ENCODE data around the gene DYRK1B.
A peak's percentile ranks its signal among the peaks of the same experiment; 100 is the strongest.

Gene DYRK1B

DNA sequence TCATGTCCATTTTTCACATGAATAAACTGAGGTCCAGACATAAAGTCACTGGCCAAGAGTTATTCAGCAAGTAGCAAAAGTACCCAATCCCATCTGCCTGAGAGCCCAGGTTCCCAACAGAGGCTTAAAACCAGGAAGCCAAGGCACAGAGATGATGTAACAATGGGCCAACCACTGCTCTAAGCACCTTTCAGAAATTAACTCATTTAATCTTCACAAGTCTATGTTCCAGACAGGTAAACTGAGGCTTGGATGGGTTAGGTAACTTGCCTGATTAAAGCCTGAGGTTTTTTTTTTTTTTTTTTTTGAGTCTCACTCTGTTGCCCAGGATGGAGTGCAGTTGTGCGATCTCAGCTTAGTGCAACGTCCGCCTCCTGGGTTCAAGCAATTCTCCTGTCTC, 4.0 kb upstream of the DYRK1B start:
- peaks cover 35 to 74% of the 10 kb centered on the region in 2 donors for H3K36me3 ChIP-seq (replicated peaks in 1 of 2; ENCODE audit: control insufficient read depth in 2 of 2, insufficient read depth in 2 of 2, low read length in 2 of 2)

DNA sequence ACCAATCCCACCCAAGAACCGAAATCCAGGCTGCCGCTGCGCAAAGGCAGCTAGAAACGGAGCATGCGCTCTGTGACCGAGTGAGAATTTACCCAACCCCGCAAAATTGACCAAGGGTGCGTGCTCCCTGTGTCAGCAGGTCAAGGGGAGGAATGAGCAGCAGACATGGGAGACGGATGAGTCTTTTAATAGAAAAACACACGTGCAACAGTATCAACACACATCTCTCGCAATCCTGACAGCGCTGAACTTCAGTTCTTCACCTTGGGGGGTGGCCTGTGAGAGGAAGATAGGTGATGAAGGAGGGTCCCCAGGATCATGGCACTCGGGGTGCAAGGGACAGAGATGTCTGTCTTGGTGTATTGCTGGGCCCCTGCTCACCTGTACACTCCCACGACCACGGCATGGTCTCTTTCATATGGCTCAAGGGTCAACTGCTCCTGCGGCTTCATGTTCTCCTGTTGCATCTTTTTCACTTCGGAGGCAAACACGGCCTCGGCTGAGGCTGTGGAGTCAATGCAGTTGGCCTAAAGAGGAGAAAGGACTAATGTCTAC, 402 bp upstream of the DYRK1B start:
- H3K23ac ChIP-seq (ENCODE audit: low read depth, low read length, poor library complexity): no peak overlapping the region
- peaks cover 13 to 19% of the 10 kb centered on the region in 2 donors for H3K4me1 ChIP-seq (ENCODE audit: control insufficient read depth in 2 of 2, insufficient read depth in 1 of 2, low read depth in 1 of 2, low read length in 2 of 2)
- H2BK5ac ChIP-seq (ENCODE audit: low read length): peak overlapping the region; percentile 98
- DNase-seq (ENCODE audit: low spot score): no peak
- no peak overlapping the region for H2BK15ac ChIP-seq (ENCODE audit: low read length)
- H2AFZ ChIP-seq (ENCODE audit: low read length): peak overlapping the region; percentile 26
- no peak overlapping the region for H2AK5ac ChIP-seq (ENCODE audit: low read depth, low read length)
- H3K27ac ChIP-seq (replicated peaks; ENCODE audit: low read length): peak overlapping the region; percentile 23
- H4K91ac ChIP-seq (ENCODE audit: low read depth, low read length, poor library complexity): no peak overlapping the region
- no peak overlapping the region for H3K4me2 ChIP-seq (ENCODE audit: insufficient read depth, low read length, poor library complexity, severe bottlenecking)
- no CpG with 5 or more reads among the region's 19 CpGs for WGBS, 2 donors (ENCODE audit: extremely low coverage in 2 of 2, insufficient read length in 2 of 2, insufficient replicate concordance in 1 of 2)
- no peaks in the 10 kb centered on the region for H3K27me3 ChIP-seq (ENCODE audit: control insufficient read depth in 3 of 3, insufficient read depth in 3 of 3, low read depth in 1 of 3, low read length in 3 of 3)
- no peak overlapping the region for H3K18ac ChIP-seq (ENCODE audit: low read length)
- peaks cover 14% of the 10 kb centered on the region for H3K79me1 ChIP-seq (ENCODE audit: low read depth, low read length)
- H3K14ac ChIP-seq (ENCODE audit: low read length): no peak overlapping the region
- no peak overlapping the region for H2BK120ac ChIP-seq (ENCODE audit: low read depth, low read length)
- H3K9me3 ChIP-seq (replicated peaks in 1 of 2; ENCODE audit: control insufficient read depth in 2 of 2, insufficient read depth in 1 of 2, low read depth in 1 of 2, low read length in 2 of 2): no peaks in the 10 kb centered on the region
- H3K36me3 ChIP-seq (replicated peaks in 1 of 2; ENCODE audit: control insufficient read depth in 2 of 2, insufficient read depth in 2 of 2, low read length in 2 of 2): peaks cover 51 to 85% of the 10 kb centered on the region in 2 donors
- no peak overlapping the region for H3K4ac ChIP-seq (ENCODE audit: low read length)
- H4K8ac ChIP-seq (ENCODE audit: low read depth, low read length): no peak overlapping the region
- H3K9ac ChIP-seq (ENCODE audit: low read depth, low read length, poor library complexity): peak overlapping the region; percentile 1
- H3K4me3 ChIP-seq (ENCODE audit: low read length in 2 of 2): peak overlapping the region in 1 of 2 donors; percentile 66
- no peak overlapping the region for H2BK12ac ChIP-seq (ENCODE audit: low read length)

More for the DNA sequence above, 4.0 kb upstream of the DYRK1B start:
- Histone ChIP-seq H4K8ac (ENCODE audit: low read depth, low read length) (no peak overlapping the region), H3K9ac (ENCODE audit: low read depth, low read length, poor library complexity) (no peak overlapping the region), H3K4ac (ENCODE audit: low read length) (no peak overlapping the region), H3K9me3 (replicated peaks in 1 of 2; ENCODE audit: control insufficient read depth in 2 of 2, insufficient read depth in 1 of 2, low read depth in 1 of 2, low read length in 2 of 2) (no peaks in the 10 kb centered on the region), H2BK5ac (ENCODE audit: low read length) (no peak overlapping the region), H3K18ac (ENCODE audit: low read length) (no peak overlapping the region), H3K4me3 (ENCODE audit: low read length in 2 of 2) (no peak overlapping the region), H3K14ac (ENCODE audit: low read length) (no peak overlapping the region), H3K27ac (replicated peaks; ENCODE audit: low read length) (no peak overlapping the region), H2AK5ac (ENCODE audit: low read depth, low read length) (no peak overlapping the region), H2BK15ac (ENCODE audit: low read length) (no peak overlapping the region), H4K91ac (ENCODE audit: low read depth, low read length, poor library complexity) (no peak overlapping the region), H2BK12ac (ENCODE audit: low read length) (no peak overlapping the region), H3K27me3 (ENCODE audit: control insufficient read depth in 3 of 3, insufficient read depth in 3 of 3, low read depth in 1 of 3, low read length in 3 of 3) (no peaks in the 10 kb centered on the region), H3K4me1 (ENCODE audit: control insufficient read depth in 2 of 2, insufficient read depth in 1 of 2, low read depth in 1 of 2, low read length in 2 of 2) (peaks cover 3 to 4% of the 10 kb centered on the region in 2 donors), H3K79me1 (ENCODE audit: low read depth, low read length) (peaks cover 10% of the 10 kb centered on the region), H2AFZ (ENCODE audit: low read length) (no peak overlapping the region), H2BK120ac (ENCODE audit: low read depth, low read length) (no peak overlapping the region), H3K4me2 (ENCODE audit: insufficient read depth, low read length, poor library complexity, severe bottlenecking) (no peak overlapping the region), H3K23ac (ENCODE audit: low read depth, low read length, poor library complexity) (no peak overlapping the region)
- no peak for DNase-seq (ENCODE audit: low spot score)
- WGBS, 2 donors (ENCODE audit: extremely low coverage in 2 of 2, insufficient read length in 2 of 2, insufficient replicate concordance in 1 of 2): no CpG with 5 or more reads among the region's 3 CpGs

DNA sequence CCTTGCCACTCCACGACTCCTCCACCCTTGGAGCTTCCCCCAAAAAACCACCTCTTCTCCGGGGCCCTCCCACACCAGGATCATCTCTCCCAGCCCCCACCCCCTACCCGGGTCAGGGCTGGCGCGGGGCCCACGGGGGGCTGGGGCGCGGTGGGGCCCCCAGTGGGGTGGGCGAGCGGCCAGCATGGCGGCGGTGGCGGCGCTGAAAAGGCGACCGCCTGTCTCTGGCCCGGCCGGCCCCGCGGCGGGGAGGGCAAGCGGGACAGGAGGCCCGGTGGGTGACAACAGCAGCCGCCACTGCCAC, 850 bp downstream of the DYRK1B start:
- H3K23ac ChIP-seq (ENCODE audit: low read depth, low read length, poor library complexity): no peak overlapping the region
- no peak overlapping the region for H2BK120ac ChIP-seq (ENCODE audit: low read depth, low read length)
- H2BK5ac ChIP-seq (ENCODE audit: low read length): peak overlapping the region; percentile 72
- H4K8ac ChIP-seq (ENCODE audit: low read depth, low read length): no peak overlapping the region
- H3K9ac ChIP-seq (ENCODE audit: low read depth, low read length, poor library complexity): peak overlapping the region; percentile 79
- H3K27ac ChIP-seq (replicated peaks; ENCODE audit: low read length): peak overlapping the region; percentile 63
- H3K18ac ChIP-seq (ENCODE audit: low read length): peak overlapping the region; percentile 92
- H3K36me3 ChIP-seq (replicated peaks in 1 of 2; ENCODE audit: control insufficient read depth in 2 of 2, insufficient read depth in 2 of 2, low read length in 2 of 2): peaks cover 48 to 86% of the 10 kb centered on the region in 2 donors
- H3K4me1 ChIP-seq (ENCODE audit: control insufficient read depth in 2 of 2, insufficient read depth in 1 of 2, low read depth in 1 of 2, low read length in 2 of 2): peaks cover 13 to 19% of the 10 kb centered on the region in 2 donors
- H3K9me3 ChIP-seq (replicated peaks in 1 of 2; ENCODE audit: control insufficient read depth in 2 of 2, insufficient read depth in 1 of 2, low read depth in 1 of 2, low read length in 2 of 2): no peaks in the 10 kb centered on the region
- no CpG with 5 or more reads among the region's 24 CpGs for WGBS, 2 donors (ENCODE audit: extremely low coverage in 2 of 2, insufficient read length in 2 of 2, insufficient replicate concordance in 1 of 2)
- H3K4me3 ChIP-seq (ENCODE audit: low read length in 2 of 2): peak overlapping the region; percentile 66 to 98
- peak overlapping the region; percentile 64 for H3K4me2 ChIP-seq (ENCODE audit: insufficient read depth, low read length, poor library complexity, severe bottlenecking)
- peaks cover 17% of the 10 kb centered on the region for H3K79me1 ChIP-seq (ENCODE audit: low read depth, low read length)
- H2BK12ac ChIP-seq (ENCODE audit: low read length): no peak overlapping the region
- no peak overlapping the region for H3K14ac ChIP-seq (ENCODE audit: low read length)
- no peak overlapping the region for H2BK15ac ChIP-seq (ENCODE audit: low read length)
- H4K91ac ChIP-seq (ENCODE audit: low read depth, low read length, poor library complexity): no peak overlapping the region
- DNase-seq (ENCODE audit: low spot score): no peak
- H3K27me3 ChIP-seq (ENCODE audit: control insufficient read depth in 3 of 3, insufficient read depth in 3 of 3, low read depth in 1 of 3, low read length in 3 of 3): no peaks in the 10 kb centered on the region
- peak overlapping the region; percentile 78 for H2AK5ac ChIP-seq (ENCODE audit: low read depth, low read length)
- no peak overlapping the region for H3K4ac ChIP-seq (ENCODE audit: low read length)
- peak overlapping the region; percentile 80 for H2AFZ ChIP-seq (ENCODE audit: low read length)

DNA sequence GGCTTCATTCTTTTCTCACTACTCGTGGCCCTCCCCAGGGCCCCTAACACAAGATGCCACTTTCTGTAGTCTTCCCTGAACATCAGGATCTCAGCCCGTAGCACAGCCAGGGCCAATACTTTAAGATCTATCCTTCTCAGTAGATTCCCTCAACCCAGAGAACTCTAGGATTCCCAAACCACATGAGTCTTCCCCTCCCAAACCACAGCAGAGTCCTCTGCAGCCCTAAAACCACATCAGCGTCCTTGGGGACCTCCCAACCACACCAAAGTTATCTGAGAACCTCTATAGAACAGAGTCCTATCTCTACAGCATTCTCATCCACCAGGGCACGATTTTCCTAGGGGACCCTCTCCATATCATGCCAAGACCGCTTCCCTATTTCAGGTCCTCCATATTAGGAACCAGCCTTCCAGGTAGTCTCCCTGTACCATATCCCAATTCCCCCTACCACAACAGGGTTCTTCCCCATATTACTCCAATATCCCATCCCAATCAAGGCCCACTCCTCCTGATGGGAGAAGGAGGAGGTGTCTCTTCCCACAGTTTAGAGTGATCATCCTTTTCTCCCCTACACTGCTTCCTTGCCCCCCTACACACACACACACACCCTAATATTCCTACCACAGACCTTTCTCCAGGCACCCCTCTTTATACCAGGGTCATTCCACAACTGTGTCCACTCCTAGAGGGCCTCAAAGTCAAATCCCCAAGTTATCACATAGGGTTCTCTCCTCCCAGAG, 1.4 kb downstream of the DYRK1B start:
- H3K4me3 ChIP-seq (ENCODE audit: low read length in 2 of 2): peak overlapping the region; percentile 66 to 98
- H3K36me3 ChIP-seq (replicated peaks in 1 of 2; ENCODE audit: control insufficient read depth in 2 of 2, insufficient read depth in 2 of 2, low read length in 2 of 2): peaks cover 48 to 86% of the 10 kb centered on the region in 2 donors
- H3K9me3 ChIP-seq (replicated peaks in 1 of 2; ENCODE audit: control insufficient read depth in 2 of 2, insufficient read depth in 1 of 2, low read depth in 1 of 2, low read length in 2 of 2): no peaks in the 10 kb centered on the region
- peaks cover 13 to 19% of the 10 kb centered on the region in 2 donors for H3K4me1 ChIP-seq (ENCODE audit: control insufficient read depth in 2 of 2, insufficient read depth in 1 of 2, low read depth in 1 of 2, low read length in 2 of 2)
- H3K23ac ChIP-seq (ENCODE audit: low read depth, low read length, poor library complexity): no peak overlapping the region
- H2BK120ac ChIP-seq (ENCODE audit: low read depth, low read length): no peak overlapping the region
- WGBS, 2 donors (ENCODE audit: extremely low coverage in 2 of 2, insufficient read length in 2 of 2, insufficient replicate concordance in 1 of 2): no CpG with 5 or more reads among the region's 5 CpGs
- H3K4me2 ChIP-seq (ENCODE audit: insufficient read depth, low read length, poor library complexity, severe bottlenecking): peak overlapping the region; percentile 64
- H3K27me3 ChIP-seq (ENCODE audit: control insufficient read depth in 3 of 3, insufficient read depth in 3 of 3, low read depth in 1 of 3, low read length in 3 of 3): no peaks in the 10 kb centered on the region
- H2BK5ac ChIP-seq (ENCODE audit: low read length): peak overlapping the region; percentile 72
- H3K27ac ChIP-seq (replicated peaks; ENCODE audit: low read length): peak overlapping the region; percentile 63
- no peak overlapping the region for H4K8ac ChIP-seq (ENCODE audit: low read depth, low read length)
- no peak overlapping the region for H3K14ac ChIP-seq (ENCODE audit: low read length)
- H4K91ac ChIP-seq (ENCODE audit: low read depth, low read length, poor library complexity): no peak overlapping the region
- H2BK12ac ChIP-seq (ENCODE audit: low read length): no peak overlapping the region
- H2AFZ ChIP-seq (ENCODE audit: low read length): no peak overlapping the region
- no peak overlapping the region for H2BK15ac ChIP-seq (ENCODE audit: low read length)
- no peak for DNase-seq (ENCODE audit: low spot score)
- H3K9ac ChIP-seq (ENCODE audit: low read depth, low read length, poor library complexity): peak overlapping the region; percentile 79
- peak overlapping the region; percentile 92 for H3K18ac ChIP-seq (ENCODE audit: low read length)
- H3K79me1 ChIP-seq (ENCODE audit: low read depth, low read length): peaks cover 17% of the 10 kb centered on the region
- peak overlapping the region; percentile 78 for H2AK5ac ChIP-seq (ENCODE audit: low read depth, low read length)
- H3K4ac ChIP-seq (ENCODE audit: low read length): no peak overlapping the region
